Endothelial cell of hepatic sinusoid (primary cell): Measurements from ENCODE around the gene DTHD1.

Source experiments
- in situ Hi-C: cut with HindIII; loops from 2 replicates; pipeline ENCODE4 v1.10.0; 2017; ENCODE audit warnings: low sequenced_read_pairs

Gene DTHD1

GRCh38 chr4:36281384-36282106 is at the start of gene DTHD1:
Gene DTHD1 (plus strand): TSS chr4:36281616. CDS start chr4:36281759, 143 bp downstream.
- in situ Hi-C loops = no loop called here

GRCh38 chr4:36233567-36234266 is 47.7 kb upstream of the DTHD1 start:
- in situ Hi-C loops = no loop called here

- in situ Hi-C loops = no loop called here
Measured at GRCh38 chr4:36235306-36235705, 46.1 kb upstream of the DTHD1 start.

GRCh38 chr4:36236159-36236558 is 45.3 kb upstream of the DTHD1 start:
- in situ Hi-C loops = no loop called here

- in situ Hi-C loops = no loop called here
Measured at GRCh38 chr4:36237366-36238313, 43.8 kb upstream of the DTHD1 start.

- in situ Hi-C loops = loop anchor here (5.0 kb wide), 1 partner anchor 34 kb away; no protein-coding TSS in a partner anchor
Measured at GRCh38 chr4:36241771-36242170, 39.6 kb upstream of the DTHD1 start.

GRCh38 chr4:36242629-36243354 is 38.6 kb upstream of the DTHD1 start:
- in situ Hi-C loops = loop anchor here (5.0 kb wide), 1 partner anchor 35 kb away; no protein-coding TSS in a partner anchor

GRCh38 chr4:36243355-36244256 is 37.8 kb upstream of the DTHD1 start:
- in situ Hi-C loops = loop anchor here (5.0 kb wide), 1 partner anchor 36 kb away; no protein-coding TSS in a partner anchor

- in situ Hi-C loops = loop anchor here (5.0 kb wide), 1 partner anchor 37 kb away; no protein-coding TSS in a partner anchor
Measured at GRCh38 chr4:36244257-36245082, 36.9 kb upstream of the DTHD1 start, which contains the start of gene ARAP2. Gene ARAP2 (minus strand): TSS chr4:36244514. CDS start chr4:36229486, 15,028 bp downstream.

- in situ Hi-C loops = no loop called here
Measured at GRCh38 chr4:36249610-36250009, 31.8 kb upstream of the DTHD1 start.

GRCh38 chr4:36251983-36252382 is 29.4 kb upstream of the DTHD1 start:
- in situ Hi-C loops = no loop called here

- in situ Hi-C loops = no loop called here
Measured at GRCh38 chr4:36254371-36254770, 27.0 kb upstream of the DTHD1 start.

- in situ Hi-C loops = no loop called here
Measured at GRCh38 chr4:36255577-36255976, 25.8 kb upstream of the DTHD1 start.

GRCh38 chr4:36256398-36256891 is 25.0 kb upstream of the DTHD1 start:
- in situ Hi-C loops = no loop called here

- in situ Hi-C loops = no loop called here
Measured at GRCh38 chr4:36260731-36261130, 20.7 kb upstream of the DTHD1 start.

- in situ Hi-C loops = no loop called here
Measured at GRCh38 chr4:36264207-36264826, 17.1 kb upstream of the DTHD1 start.

- in situ Hi-C loops = no loop called here
Measured at GRCh38 chr4:36267486-36268268, 13.7 kb upstream of the DTHD1 start.
